Measurements from ENCODE around the gene NEFH.

DNA sequence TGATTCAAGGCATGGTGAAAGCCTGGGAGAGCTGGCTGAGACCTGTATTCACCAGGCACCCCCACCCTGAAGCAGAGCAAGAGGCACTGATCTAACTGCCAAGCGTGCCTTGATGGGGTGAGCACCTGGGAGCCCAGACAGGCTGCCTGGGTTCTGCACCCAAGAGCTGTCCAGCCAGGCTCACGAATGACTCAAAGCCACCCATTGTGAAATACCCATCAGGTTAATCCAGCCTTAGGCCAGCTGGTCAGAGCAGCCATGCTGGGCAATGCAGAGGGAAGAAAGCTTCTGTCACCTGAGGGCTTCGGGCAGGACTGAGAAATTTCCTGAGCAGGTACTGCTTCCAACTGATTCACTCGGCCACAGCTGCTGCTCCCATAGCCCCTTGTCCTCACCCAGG, 51.4 kb downstream of the NEFH start:
- TF ChIP-seq, protein P1, sequence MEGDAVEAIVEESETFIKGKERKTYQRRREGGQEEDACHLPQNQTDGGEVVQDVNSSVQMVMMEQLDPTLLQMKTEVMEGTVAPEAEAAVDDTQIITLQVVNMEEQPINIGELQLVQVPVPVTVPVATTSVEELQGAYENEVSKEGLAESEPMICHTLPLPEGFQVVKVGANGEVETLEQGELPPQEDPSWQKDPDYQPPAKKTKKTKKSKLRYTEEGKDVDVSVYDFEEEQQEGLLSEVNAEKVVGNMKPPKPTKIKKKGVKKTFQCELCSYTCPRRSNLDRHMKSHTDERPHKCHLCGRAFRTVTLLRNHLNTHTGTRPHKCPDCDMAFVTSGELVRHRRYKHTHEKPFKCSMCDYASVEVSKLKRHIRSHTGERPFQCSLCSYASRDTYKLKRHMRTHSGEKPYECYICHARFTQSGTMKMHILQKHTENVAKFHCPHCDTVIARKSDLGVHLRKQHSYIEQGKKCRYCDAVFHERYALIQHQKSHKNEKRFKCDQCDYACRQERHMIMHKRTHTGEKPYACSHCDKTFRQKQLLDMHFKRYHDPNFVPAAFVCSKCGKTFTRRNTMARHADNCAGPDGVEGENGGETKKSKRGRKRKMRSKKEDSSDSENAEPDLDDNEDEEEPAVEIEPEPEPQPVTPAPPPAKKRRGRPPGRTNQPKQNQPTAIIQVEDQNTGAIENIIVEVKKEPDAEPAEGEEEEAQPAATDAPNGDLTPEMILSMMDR (IDR thresholded peaks at IDR 0.05; ENCODE audit: low read depth, low read length) = no peak
- no peak for TF ChIP-seq EZH2phosphoT487 (IDR thresholded peaks at IDR 0.05; ENCODE audit: low read depth)
